SK-N-SH (cell line): ENCODE measurements around the gene SMARCD3. TPM values are rescaled to one million over a fixed set of nuclear protein-coding genes. Genes with fewer than 3 reads are reported as not detected.

Experiments
- CTCF ChIA-PET: fragments of 300-600, 350-600 bp; formaldehyde crosslinking; extraction: SDS; loops from one replicate; lab custom pipeline; 2021; lab: Yijun Ruan, JAX
- POLR2A ChIA-PET: fragments of 350-600 bp; sonication (Branson Sonifier 250); formaldehyde crosslinking; extraction: SDS; loops from one replicate; lab custom pipeline; 2020; ENCODE audit warnings: antibody characterized with exemption, inconsistent platforms; lab: Yijun Ruan, JAX
- DNase-seq: peaks from one replicate; pipeline ENCODE4 v3.0.0; 2012
- H2AFZ ChIP-seq: fragments of 200-600 bp; sonication (generic); 2 replicates; pipeline ENCODE4 v1.8.1; 2016; ENCODE audit warnings: antibody characterized with exemption, mild to moderate bottlenecking, low read depth
- H3F3A ChIP-seq: fragments of 200-600 bp; sonication (generic); replicated peaks from 2 replicates; pipeline ENCODE3; 2016; ENCODE audit warnings: antibody characterized with exemption, mild to moderate bottlenecking; ENCODE audit not compliant: insufficient read depth
- H3K27ac ChIP-seq, 2 experiments: fragments of 200-500 bp in 1 of 2; fragments of 200-600 bp in 1 of 2; sonication (Bioruptor generic) in 1 of 2; sonication (generic), shearing (Covaris generic) in 1 of 2; 2 replicates each; pipeline versions ENCODE4 v1.5.1 to v1.6.1; 2014 to 2016; ENCODE audit warnings: low read depth in 2 of 2, inconsistent platforms in 1 of 2, low read length in 1 of 2, mild to moderate bottlenecking in 1 of 2, mixed read lengths in 1 of 2
- H3K27me3 ChIP-seq: fragments of 200-600 bp; sonication (generic), shearing (Covaris generic); 2 replicates; pipeline ENCODE4 v1.6.1; 2016; ENCODE audit warnings: mixed run types; ENCODE audit not compliant: insufficient read depth
- H3K36me3 ChIP-seq, 2 experiments: fragments of 200-500 bp in 1 of 2; fragments of 200-600 bp in 1 of 2; sonication (Bioruptor generic) in 1 of 2; sonication (generic) in 1 of 2; replicated peaks in 1 of 2; 2 replicates each; pipeline versions ENCODE3 to v1.5.1; 2014 to 2016; ENCODE audit warnings: low read length in 1 of 2, mild to moderate bottlenecking in 1 of 2; ENCODE audit not compliant: insufficient read depth in 2 of 2, control insufficient read depth in 1 of 2
- H3K4me1 ChIP-seq, 2 experiments: fragments of 200-500 bp in 1 of 2; fragments of 200-600 bp in 1 of 2; sonication (Bioruptor generic) in 1 of 2; sonication (generic), shearing (Covaris generic) in 1 of 2; 2 replicates each; pipeline versions ENCODE4 v1.5.1 to v1.6.1; 2014 to 2016; ENCODE audit warnings: low read depth in 1 of 2, low read length in 1 of 2, mixed run types in 1 of 2; ENCODE audit not compliant: insufficient read depth in 2 of 2, control insufficient read depth in 1 of 2
- H3K4me2 ChIP-seq: fragments of 200-600 bp; sonication (generic), shearing (Covaris generic); 2 replicates; pipeline ENCODE4 v1.6.1; 2017; ENCODE audit warnings: mixed run types
- H3K4me3 ChIP-seq, 2 experiments: fragments of 200-500 bp in 1 of 2; fragments of 200-600 bp in 1 of 2; sonication (Bioruptor generic) in 1 of 2; sonication (generic), shearing (Covaris generic) in 1 of 2; 2 replicates each; pipeline versions ENCODE4 v1.5.1 to v1.8.1; 2014 to 2016; ENCODE audit warnings: low read depth in 2 of 2, inconsistent platforms in 1 of 2, low read length in 1 of 2, mild to moderate bottlenecking in 1 of 2, mixed read lengths in 1 of 2, moderate library complexity in 1 of 2
- H3K79me2 ChIP-seq: fragments of 200-600 bp; sonication (generic); 2 replicates; pipeline ENCODE4 v1.8.1; 2017; ENCODE audit warnings: mild to moderate bottlenecking; ENCODE audit not compliant: insufficient read depth
- H3K9ac ChIP-seq: fragments of 200-600 bp; sonication (generic); 2 replicates; pipeline ENCODE4 v1.6.1; 2017; ENCODE audit warnings: mixed run types
- H3K9me2 ChIP-seq: fragments of 200-600 bp; sonication (generic); 2 replicates; pipeline ENCODE4 v1.6.1; 2017; ENCODE audit warnings: mixed run types
- H3K9me3 ChIP-seq: fragments of 200-600 bp; sonication (generic); 2 replicates; pipeline ENCODE4 v1.6.1; 2017; ENCODE audit warnings: mixed run types, mild to moderate bottlenecking, moderate library complexity
- H4K20me1 ChIP-seq: fragments of 200-600 bp; sonication (generic); 2 replicates; pipeline ENCODE4 v1.6.1; 2017; ENCODE audit warnings: mild to moderate bottlenecking, mixed run types; ENCODE audit not compliant: insufficient read depth
- ELF1 ChIP-seq: IDR thresholded peaks from 2 replicates; pipeline ENCODE4 v1.4.0; 2012
- EZH2phosphoT487 ChIP-seq: fragments of 200-600 bp; sonication (generic); IDR thresholded peaks from 2 replicates; pipeline ENCODE4 v1.6.1; 2017; ENCODE audit warnings: low read depth, mixed run types, mild to moderate bottlenecking, antibody characterized with exemption, moderate library complexity, borderline replicate concordance
- FOSL2 ChIP-seq: IDR thresholded peaks from 2 replicates; pipeline ENCODE4 v1.4.0; 2012; ENCODE audit warnings: low read depth, mild to moderate bottlenecking, moderate library complexity, borderline replicate concordance
- GABPA ChIP-seq: IDR thresholded peaks from 2 replicates; pipeline ENCODE4 v1.4.0; 2012; ENCODE audit warnings: low read depth, mild to moderate bottlenecking
- GATA2 ChIP-seq: sonication (generic); formaldehyde crosslinking; IDR thresholded peaks from 2 replicates; pipeline ENCODE4 v1.5.0; 2020; ENCODE audit warnings: mild to moderate bottlenecking, missing genetic modification reagents
- MEF2A ChIP-seq: IDR thresholded peaks from 2 replicates; pipeline ENCODE4 v1.4.0; 2012; ENCODE audit warnings: low read depth, borderline replicate concordance
- MXI1 ChIP-seq: IDR thresholded peaks from 2 replicates; pipeline ENCODE4 v1.6.1; 2012; ENCODE audit warnings: mild to moderate bottlenecking, low read depth, low read length, improper control_type of control experiment
- NRF1 ChIP-seq: IDR thresholded peaks from 2 replicates; pipeline ENCODE4 v1.6.1; 2012; ENCODE audit warnings: low read depth, mild to moderate bottlenecking, low read length
- PBX3 ChIP-seq: IDR thresholded peaks from 2 replicates; pipeline ENCODE4; 2012
- RAD21 ChIP-seq: IDR thresholded peaks from 2 replicates; pipeline ENCODE4 v1.6.1; 2012; ENCODE audit warnings: mild to moderate bottlenecking, low read length
- RXRA ChIP-seq: IDR thresholded peaks from 2 replicates; pipeline ENCODE4 v1.4.0; 2012; ENCODE audit warnings: low read depth, mild to moderate bottlenecking, borderline replicate concordance
- SMC3 ChIP-seq: IDR thresholded peaks from 2 replicates; pipeline ENCODE4 v1.6.1; 2012; ENCODE audit warnings: low read depth, low read length, improper control_type of control experiment
- TAF1 ChIP-seq: IDR thresholded peaks from 2 replicates; pipeline ENCODE4 v1.6.1; 2012; ENCODE audit warnings: low read depth, mild to moderate bottlenecking, low read length, moderate library complexity, borderline replicate concordance
- TCF12 ChIP-seq: IDR thresholded peaks from 2 replicates; pipeline ENCODE4 v1.4.0; 2012
- ZBTB33 ChIP-seq: IDR thresholded peaks from 2 replicates; pipeline ENCODE4 v1.4.0; 2012; ENCODE audit warnings: low read depth, borderline replicate concordance
- WGBS: methylation state at CpG from one replicate; pipeline ENCODE4 v1.1.6; 2017; ENCODE audit warnings: low lambda C conversion rate; 5-methylcytosine and 5-hydroxymethylcytosine counted together
- polyA plus RNA-seq, 3 experiments: library from polyadenylated mRNA; depleted of rRNA; stranded (reverse); fragments of >200 nt; gene quantifications; 2 replicates each; pipeline ENCODE4 v1.2.3, GENCODE V29; 2012
- TF ChIP-seq, protein P1 (sequence below): fragments of 200-600 bp; sonication (generic); IDR thresholded peaks from 2 replicates; pipeline ENCODE4 v1.6.1; 2017; ENCODE audit warnings: antibody characterized with exemption, mild to moderate bottlenecking, moderate library complexity
- TF ChIP-seq, protein P2 (sequence below): IDR thresholded peaks from 2 replicates; pipeline ENCODE4 v1.4.0; 2012; ENCODE audit warnings: low read depth, borderline replicate concordance
- TF ChIP-seq, protein P3 (sequence below): IDR thresholded peaks from 2 replicates; pipeline ENCODE4 v1.4.0; 2012; ENCODE audit warnings: low read depth
- TF ChIP-seq, protein P4 (sequence below): IDR thresholded peaks from 2 replicates; pipeline ENCODE4 v1.6.1; 2012; ENCODE audit warnings: mild to moderate bottlenecking, low read depth, low read length, moderate library complexity

SMARCD3 gene
- polyA plus RNA-seq, 1 of the 3 experiments (the other 2 are of a cell fraction): 62.8 TPM

DNA sequence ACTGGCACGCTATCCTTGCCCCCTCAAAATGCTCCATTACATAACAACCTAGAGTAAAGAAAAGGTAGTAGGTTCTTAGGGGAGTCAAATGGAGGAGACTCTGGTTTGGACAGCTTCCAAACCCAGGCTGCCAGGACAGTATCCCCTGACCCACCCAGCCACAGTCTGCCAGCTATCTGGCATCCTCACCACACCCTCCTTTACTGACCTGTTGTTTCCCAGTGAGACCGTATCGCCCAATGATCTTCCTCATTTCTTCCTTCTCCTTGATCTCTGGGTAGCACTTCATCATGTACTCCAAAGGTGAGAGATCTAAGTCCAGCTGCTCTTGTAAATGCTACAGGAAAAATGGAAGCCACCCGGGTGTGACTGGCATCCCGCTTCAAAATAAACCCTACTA, 33.1 kb downstream of the SMARCD3 start (continued):
- TF ChIP-seq, protein P1, sequence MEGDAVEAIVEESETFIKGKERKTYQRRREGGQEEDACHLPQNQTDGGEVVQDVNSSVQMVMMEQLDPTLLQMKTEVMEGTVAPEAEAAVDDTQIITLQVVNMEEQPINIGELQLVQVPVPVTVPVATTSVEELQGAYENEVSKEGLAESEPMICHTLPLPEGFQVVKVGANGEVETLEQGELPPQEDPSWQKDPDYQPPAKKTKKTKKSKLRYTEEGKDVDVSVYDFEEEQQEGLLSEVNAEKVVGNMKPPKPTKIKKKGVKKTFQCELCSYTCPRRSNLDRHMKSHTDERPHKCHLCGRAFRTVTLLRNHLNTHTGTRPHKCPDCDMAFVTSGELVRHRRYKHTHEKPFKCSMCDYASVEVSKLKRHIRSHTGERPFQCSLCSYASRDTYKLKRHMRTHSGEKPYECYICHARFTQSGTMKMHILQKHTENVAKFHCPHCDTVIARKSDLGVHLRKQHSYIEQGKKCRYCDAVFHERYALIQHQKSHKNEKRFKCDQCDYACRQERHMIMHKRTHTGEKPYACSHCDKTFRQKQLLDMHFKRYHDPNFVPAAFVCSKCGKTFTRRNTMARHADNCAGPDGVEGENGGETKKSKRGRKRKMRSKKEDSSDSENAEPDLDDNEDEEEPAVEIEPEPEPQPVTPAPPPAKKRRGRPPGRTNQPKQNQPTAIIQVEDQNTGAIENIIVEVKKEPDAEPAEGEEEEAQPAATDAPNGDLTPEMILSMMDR: no peak
- no peak for TF ChIP-seq NRF1
- no peak for TF ChIP-seq RAD21
- TF ChIP-seq, protein P2, sequence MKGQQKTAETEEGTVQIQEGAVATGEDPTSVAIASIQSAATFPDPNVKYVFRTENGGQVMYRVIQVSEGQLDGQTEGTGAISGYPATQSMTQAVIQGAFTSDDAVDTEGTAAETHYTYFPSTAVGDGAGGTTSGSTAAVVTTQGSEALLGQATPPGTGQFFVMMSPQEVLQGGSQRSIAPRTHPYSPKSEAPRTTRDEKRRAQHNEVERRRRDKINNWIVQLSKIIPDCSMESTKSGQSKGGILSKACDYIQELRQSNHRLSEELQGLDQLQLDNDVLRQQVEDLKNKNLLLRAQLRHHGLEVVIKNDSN: no peak
- TF ChIP-seq PBX3: no peak
- TF ChIP-seq FOSL2: no peak
- no peak for TF ChIP-seq GATA2
- TF ChIP-seq RXRA: no peak
- TF ChIP-seq EZH2phosphoT487: no peak
- no peak for TF ChIP-seq SMC3

DNA sequence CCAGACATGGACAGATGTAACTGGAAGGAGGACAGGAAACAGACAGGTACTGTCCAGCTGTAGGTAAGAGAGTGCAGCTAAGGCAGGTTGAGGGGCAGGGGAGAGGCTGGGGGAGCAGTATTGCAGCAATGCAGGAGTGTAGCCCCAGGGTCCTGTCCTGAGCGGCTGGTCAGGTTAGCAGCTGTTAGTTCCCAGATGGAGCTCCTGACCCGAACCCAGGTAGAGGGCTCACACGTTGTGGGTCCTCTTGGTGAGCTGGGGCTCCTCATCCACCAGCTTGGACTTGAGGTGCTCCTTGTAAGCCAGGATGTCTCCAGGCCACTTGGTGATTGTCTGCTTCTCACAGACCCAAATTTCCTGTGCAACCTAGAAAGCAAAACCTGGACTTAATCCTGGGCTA, 34.7 kb downstream of the SMARCD3 start:
- H3K27ac ChIP-seq: no peak overlapping the region
- no peaks in the 10 kb centered on the region for H3K9me2 ChIP-seq
- ChIA-PET POLR2A (interaction anchor here (1.5 kb wide), 1 partner anchor 13 kb away, joined by 9 read pairs; the partner anchor contains the start of gene ABCF2), CTCF (interaction anchor here (0.7 to 2.6 kb wide), 9 partner anchors 9 to 201 kb away, joined by 3 to 11 read pairs (median 5); partner anchors contain the start of gene ASB10)
- H3K4me3 ChIP-seq: no peak overlapping the region
- H3K79me2 ChIP-seq: no peaks in the 10 kb centered on the region
- no peak overlapping the region for H3K4me2 ChIP-seq
- peaks cover 44 to 57% of the 10 kb centered on the region in 2 experiments for H3K36me3 ChIP-seq
- 0 out of 2 replicates have a peak, but pooled peaks cover 9% of the 10 kb centered on the region for H4K20me1 ChIP-seq
- TF ChIP-seq TAF1 (no peak), TCF12 (no peak), RAD21 (no peak), GABPA (no peak), MEF2A (no peak), ELF1 (no peak), MXI1 (no peak), RXRA (no peak), ZBTB33 (no peak), EZH2phosphoT487 (no peak), GATA2 (no peak)
- TF ChIP-seq, protein P3, sequence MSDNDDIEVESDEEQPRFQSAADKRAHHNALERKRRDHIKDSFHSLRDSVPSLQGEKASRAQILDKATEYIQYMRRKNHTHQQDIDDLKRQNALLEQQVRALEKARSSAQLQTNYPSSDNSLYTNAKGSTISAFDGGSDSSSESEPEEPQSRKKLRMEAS: no peak
- TF ChIP-seq, protein P4, sequence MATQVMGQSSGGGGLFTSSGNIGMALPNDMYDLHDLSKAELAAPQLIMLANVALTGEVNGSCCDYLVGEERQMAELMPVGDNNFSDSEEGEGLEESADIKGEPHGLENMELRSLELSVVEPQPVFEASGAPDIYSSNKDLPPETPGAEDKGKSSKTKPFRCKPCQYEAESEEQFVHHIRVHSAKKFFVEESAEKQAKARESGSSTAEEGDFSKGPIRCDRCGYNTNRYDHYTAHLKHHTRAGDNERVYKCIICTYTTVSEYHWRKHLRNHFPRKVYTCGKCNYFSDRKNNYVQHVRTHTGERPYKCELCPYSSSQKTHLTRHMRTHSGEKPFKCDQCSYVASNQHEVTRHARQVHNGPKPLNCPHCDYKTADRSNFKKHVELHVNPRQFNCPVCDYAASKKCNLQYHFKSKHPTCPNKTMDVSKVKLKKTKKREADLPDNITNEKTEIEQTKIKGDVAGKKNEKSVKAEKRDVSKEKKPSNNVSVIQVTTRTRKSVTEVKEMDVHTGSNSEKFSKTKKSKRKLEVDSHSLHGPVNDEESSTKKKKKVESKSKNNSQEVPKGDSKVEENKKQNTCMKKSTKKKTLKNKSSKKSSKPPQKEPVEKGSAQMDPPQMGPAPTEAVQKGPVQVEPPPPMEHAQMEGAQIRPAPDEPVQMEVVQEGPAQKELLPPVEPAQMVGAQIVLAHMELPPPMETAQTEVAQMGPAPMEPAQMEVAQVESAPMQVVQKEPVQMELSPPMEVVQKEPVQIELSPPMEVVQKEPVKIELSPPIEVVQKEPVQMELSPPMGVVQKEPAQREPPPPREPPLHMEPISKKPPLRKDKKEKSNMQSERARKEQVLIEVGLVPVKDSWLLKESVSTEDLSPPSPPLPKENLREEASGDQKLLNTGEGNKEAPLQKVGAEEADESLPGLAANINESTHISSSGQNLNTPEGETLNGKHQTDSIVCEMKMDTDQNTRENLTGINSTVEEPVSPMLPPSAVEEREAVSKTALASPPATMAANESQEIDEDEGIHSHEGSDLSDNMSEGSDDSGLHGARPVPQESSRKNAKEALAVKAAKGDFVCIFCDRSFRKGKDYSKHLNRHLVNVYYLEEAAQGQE: no peak
- no peak for DNase-seq
- no peaks in the 10 kb centered on the region for H3K9me3 ChIP-seq
- WGBS: 86% methylated on average over 2 of the region's 3 CpGs
- H3K4me1 ChIP-seq: no peaks in the 10 kb centered on the region
- H3F3A ChIP-seq: no peaks in the 10 kb centered on the region
- no peak overlapping the region for H2AFZ ChIP-seq
- no peak overlapping the region for H3K9ac ChIP-seq
- H3K27me3 ChIP-seq: no peaks in the 10 kb centered on the region
